ENCODE data around the gene IFNE.

Gene IFNE, protein sequence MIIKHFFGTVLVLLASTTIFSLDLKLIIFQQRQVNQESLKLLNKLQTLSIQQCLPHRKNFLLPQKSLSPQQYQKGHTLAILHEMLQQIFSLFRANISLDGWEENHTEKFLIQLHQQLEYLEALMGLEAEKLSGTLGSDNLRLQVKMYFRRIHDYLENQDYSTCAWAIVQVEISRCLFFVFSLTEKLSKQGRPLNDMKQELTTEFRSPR

DNA sequence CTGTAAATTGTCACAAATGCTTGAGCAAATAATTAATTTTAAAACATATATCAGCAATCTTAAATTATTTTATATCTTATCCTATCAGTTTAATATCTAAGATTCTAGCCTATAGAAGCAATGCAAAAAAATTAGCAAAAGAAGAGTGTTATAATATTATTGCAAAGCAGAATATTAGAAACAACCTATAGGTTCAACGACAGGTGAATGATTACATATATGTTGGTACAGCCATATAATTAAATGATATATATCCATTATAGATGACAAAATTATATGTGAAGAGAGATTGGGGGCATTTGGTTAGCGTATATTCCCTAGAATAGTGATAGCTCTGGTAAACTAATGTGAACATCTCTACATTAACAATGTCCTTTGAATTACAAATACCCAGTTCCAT lies at the start of gene IFNE:
Gene IFNE, minus strand, starts transcription at position 101 of the 400 bp plus-strand sequence. CDS start 619 bp downstream, outside the sequence.
- no peak for DNase-seq

DNA sequence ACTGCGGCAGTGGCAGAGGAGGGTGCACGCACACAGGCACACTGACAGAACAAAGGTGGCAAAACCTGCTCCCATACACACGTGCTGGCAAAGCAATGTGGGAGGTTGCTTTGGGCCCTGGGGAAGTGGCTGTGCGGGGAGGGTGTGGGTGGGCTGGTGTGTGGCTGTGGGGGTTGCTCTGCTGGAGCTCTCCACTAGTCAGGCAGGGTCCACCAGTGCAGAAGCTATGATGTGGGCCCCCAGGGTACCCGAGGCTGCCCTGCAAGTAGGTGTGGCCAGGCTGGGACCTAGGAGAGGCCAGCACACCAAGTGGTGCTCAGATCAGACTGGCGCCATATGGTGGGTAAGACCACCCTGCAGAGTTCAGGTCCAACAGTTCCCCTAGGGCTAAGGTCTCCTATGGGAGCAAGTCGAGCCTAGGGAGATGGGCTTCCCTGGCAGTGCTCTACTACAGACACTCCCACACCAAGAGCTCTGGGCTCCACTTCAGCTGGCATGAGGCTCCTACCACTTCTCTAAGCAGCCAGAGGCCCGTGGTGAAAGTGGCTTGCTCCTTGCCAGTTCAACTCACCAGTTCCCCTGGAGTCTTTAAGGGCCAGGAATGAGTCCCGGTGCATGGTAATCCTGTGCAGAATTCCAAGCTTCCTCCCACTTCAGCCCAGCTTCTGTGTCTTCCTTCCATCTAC lies 46.2 kb upstream of the IFNE start:
- DNase-seq: no peak

DNA sequence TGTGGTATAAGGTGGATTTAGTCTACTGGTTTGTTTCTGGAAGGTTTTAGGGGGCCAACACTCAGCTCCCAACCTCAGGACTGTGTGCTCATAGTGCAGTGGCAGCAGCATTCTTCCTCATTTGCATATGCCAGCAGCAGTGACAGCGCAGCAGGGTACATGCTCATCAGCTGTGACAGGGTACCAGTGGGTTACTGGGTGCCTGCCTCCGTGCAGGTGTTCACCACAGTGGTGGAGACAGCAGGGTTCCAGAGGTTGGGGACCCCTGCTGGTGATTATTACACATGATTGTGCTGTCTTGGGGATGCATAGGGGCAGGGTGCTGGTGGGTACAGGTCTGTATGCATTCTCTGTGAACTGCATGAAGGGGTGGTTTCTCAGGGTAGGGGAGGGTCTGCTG lies 45.5 kb upstream of the IFNE start:
- no peak for DNase-seq

DNA sequence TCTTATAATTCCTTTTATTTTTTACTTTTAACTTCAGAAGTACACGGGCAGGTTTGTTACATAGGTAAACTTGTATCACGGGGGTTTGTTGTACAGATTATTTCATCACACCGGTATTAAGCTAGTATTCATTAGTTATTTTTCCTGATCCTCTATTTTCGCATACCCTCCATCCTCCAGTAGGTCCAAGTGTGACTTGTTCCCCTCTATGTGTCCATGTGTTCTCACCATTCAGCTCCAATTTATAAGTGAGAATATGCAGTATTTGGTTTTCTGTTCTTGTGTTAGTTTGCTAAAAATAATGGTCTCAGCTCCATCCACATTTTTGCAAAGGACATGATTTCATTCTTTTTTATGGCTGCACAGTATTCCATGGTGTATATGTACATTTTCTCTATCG lies 43.1 kb upstream of the IFNE start:
- no peak for DNase-seq

DNA sequence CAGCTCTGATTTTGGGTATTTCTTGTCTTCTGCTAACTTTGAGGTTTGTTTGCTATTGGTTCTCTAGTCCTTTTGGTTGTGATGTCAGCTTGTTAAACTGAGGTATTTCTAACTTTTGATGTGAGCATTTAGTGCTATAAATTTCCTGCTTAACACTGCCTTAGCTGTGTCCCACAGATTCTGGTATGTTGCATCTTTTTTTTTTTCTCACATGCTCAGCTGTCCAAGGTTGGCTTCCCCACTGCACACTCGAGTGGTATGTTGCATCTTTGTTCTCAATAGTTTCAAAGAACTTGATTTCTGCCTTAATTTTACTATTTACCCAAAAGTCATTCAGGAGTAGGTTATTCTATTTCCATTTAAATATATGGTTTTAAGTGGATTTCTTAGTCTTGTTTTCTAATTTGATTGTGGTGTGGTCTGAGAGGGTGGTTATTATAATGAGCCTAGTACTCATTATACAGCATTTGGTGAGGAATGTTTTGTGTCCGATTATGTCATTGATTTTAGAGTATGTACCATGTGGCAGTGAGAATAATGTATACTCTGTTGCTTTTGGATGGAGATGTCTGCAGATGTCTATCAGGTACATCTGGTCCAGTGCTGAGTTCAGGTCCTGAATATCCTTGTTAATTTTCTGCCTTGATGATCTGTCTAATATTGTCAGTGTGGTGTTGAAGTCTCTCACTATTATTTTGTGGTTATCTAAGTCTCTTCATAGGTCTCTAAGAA lies 42.2 kb upstream of the IFNE start:
- DNase-seq: no peak

DNA sequence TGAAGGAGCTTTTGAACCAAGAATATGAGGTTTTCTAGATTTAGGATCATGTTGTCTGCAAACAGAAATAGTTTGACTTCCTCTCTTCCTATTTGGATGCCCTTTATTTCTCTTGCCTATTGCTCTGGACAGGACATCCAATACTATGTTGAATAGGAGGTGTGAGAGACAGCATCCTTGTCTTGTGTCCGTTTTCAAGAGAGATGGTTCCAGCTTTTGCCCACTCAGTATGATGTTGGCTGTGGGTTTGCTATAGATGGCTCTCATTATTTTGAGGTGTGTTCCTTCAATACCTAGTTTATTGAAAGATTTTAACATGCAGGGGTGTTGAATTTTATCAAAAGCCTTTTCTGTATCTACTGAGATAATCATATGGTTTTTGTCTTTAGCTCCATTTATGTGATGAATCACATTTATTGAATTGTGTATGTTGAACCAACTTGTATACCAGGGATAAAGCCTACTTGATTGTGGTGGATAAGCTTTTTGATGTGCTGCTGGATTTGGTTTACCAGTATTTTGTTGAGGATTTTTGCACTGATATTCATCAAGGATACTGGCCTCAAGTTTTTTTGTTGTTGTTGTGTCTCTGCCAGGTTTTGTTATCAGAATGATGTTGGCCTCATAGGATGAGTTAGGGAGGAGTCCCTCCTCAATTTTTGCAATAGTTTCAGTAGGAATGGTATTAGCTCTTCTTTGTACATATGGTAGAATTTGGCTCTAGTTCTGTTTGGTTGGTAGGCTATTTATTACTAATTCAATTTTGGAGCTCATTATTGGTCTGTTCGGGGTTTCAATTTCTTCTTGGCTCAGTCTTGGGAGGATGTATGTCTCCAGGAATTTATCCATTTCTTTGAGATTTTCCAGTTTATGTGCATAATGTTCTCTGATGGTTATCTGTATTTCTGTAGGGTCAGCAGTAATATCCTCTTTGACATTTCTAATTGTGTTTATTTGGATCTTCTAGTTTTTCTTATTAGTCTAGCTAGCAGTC lies 41.2 kb upstream of the IFNE start:
- DNase-seq: no peak

DNA sequence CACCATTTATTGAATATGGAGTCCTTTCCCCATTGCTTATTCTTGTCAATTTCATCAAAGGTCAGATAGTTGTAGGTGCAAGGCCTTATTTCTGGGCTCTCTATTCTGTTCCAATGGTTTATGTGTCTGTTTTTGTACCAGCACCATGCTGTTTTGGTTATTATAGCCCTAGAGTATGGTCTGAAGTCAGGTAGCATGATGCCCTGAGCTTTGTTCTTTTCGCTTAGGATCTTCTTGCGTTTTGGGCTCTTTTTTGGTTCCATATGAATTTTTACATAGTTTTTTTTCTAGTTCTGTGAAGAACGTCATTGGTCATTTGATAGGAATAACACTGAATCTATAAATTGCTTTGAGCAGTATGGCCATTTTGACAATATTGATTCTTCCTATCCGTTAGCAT lies 40.2 kb upstream of the IFNE start:
- no peak for DNase-seq

DNA sequence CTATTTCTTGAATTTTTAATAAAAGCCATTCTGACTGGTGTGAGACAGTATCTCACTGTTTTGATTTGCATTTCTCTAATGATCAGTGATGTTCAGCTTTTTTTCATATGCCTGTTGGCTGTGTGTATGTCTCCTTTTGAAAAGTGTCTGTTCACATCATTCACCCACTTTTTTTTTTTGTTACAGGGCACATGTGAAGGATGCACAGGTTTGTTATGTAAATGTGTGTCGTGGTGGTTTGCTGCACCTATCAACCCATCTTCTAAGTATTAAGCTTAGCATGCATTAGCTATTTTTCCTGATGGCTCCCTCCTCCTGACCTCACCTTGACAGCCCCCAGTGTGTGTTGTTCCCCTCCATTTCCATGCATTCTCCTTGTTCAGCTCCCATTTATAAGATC lies 39.3 kb upstream of the IFNE start:
- DNase-seq: no peak

DNA sequence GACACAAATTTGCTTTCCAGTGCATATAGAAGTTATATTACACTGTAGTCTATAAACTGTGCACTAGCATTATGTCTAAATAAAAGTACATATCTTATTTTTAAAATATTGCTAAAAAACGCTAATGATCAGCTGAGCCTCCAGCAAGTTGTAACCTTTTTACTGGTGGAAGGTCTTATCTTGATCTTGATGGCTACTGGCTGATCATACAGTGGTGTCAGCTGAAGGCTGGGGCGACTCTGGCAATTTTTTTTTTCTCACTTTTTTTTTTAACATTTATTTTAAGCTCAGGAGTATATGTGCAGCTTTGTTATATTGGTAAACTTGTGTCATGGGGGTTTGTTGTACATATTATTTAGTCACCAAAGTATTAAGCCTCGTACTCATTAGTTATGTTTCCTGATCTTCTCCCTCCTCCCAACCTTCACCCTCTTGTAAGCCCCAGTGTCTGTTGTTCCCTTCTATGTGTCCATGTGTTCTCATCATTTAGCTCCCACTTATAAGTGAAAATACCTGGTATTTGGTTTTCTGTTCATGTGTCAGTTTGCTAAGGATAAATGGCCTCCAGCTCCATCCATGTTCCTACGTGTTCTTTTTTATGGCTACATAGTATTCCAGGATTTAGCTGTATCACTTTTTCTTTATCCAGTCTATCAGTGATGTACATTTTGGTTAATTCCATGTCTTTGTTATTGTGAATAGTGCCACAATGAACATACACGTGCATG lies 38.6 kb upstream of the IFNE start:
- DNase-seq: no peak

DNA sequence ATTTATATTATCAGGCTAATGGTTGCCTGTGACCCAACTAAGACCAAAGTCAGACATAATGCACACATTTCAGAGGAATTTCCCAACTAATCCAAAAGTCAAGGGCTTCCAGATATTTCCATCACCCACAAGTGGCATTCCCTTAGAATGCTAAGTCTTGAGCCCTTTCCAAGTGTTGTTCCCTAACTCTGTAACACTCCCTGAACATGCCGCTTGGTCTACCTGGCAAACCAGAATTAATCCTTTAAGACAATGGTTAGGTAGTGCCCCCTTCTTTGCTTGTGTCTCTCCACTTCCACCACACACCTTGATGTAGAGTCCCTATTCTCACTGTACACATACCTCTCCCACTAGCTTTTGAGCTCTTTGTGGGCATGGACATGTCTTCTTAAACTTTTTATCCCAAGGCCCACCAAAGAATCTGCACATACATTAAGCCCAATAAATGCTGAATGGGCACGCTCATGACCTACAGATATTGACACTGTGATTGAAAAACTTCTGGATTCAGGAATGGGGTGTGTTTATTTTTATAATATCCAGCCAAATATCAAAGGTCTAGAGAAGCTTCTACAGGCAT lies 37.8 kb upstream of the IFNE start:
- DNase-seq: no peak

DNA sequence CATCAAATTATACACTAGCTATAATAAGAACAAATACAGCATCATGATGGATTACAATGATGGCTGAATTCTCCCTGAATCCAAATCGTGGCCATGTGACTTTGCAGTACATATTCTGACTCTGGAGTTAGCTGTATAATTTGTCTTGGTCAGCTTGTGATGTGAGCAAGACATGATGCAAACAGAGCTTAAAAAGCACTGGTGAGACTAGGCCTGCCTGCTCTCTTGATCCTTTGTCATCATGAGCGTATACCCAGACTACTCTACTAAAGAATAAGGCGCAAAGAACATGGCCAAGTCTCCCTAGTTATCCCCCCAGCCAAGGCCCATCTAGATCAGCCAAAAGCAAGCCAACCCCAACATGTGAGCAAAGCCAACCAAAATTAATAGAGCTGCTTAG lies 34.7 kb upstream of the IFNE start:
- no peak for DNase-seq

DNA sequence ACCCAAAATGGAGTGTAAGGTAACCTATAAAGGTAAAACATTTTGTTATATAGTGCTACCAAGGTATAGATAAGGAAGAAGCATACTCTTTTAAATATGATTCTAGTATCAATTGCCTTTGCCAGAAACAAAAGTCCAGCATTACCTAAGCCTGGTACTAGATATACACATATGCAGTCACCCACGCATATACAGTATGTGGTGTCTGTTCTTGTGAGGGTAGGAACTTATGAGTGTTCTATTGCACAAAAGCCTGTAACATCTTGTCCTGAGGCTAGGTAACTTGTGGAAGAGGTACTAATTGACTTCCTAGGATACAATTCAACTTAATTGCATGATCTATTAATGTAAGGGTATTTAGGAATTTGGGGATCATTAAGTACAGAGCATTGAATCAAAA lies 31.3 kb upstream of the IFNE start:
- no peak for DNase-seq

DNA sequence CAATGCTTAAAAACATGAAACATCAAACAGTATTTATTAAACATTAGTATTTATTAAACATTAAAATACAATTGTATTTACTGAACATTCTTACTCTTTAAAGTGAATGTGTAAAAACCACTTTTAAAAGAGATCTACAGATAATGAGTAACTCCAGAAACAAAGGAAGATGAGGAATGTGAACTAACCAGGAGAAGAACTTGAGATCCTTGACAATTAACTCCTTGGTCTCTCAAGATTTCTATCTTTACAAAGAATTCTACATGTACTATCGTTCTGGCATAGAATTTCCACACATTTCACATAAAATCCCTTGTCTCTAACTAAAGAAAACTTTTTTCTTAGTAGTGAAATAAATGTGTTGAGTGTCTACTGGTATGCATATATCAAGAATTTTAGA lies 28.7 kb upstream of the IFNE start:
- no peak for DNase-seq

DNA sequence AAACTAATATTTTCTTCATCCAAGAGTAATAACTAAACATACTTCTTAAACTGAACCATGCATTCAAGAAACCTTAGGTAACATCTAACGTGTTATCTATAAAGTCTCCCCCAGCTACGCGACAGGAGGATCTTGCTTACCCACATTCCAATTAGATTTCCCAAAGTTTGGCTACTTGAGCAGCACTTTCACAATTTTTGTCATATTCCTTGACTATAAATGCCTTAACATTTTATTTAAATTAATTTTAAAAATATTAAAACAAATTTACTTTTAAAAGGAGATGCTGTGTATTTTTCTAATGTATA lies 25.3 kb upstream of the IFNE start:
- no peak for DNase-seq

DNA sequence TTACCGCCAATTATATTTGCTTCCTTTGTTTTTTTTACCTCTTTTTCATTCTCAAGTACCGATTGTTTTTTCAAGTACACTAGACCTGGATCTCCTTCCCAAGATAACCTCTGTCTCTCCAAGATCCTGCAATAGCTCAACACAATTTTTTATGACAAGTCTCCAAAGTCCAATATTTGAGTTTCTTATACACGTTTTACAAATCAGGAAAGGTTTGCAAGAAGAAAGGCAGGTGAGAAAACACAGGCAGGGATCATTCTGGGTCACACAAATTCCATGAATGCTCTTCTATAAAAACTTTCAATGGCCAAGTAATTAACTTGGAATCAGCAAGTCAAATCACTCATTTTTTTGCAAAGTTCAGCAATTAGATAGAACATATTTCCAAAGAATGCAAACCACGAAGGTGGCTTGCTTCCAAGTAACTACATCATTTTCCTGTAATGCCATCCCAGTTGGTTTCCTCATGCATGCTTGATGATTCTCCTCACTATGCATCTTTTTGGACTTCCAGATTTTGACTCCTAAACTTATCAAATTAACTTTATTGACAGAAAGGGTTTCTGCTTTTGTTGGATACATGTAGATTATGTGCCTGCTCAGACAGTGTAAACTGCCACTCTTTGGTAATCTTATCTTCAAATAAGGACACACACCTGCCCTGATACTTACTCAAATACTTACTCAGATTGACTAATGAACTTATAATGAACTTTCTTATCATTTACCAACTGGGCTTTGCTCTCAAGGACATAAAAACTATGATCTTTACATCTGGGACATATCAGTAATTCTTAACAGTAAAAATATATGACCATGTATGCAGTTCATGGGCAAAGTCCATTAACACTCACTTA lies 24.7 kb upstream of the IFNE start:
- DNase-seq: no peak

DNA sequence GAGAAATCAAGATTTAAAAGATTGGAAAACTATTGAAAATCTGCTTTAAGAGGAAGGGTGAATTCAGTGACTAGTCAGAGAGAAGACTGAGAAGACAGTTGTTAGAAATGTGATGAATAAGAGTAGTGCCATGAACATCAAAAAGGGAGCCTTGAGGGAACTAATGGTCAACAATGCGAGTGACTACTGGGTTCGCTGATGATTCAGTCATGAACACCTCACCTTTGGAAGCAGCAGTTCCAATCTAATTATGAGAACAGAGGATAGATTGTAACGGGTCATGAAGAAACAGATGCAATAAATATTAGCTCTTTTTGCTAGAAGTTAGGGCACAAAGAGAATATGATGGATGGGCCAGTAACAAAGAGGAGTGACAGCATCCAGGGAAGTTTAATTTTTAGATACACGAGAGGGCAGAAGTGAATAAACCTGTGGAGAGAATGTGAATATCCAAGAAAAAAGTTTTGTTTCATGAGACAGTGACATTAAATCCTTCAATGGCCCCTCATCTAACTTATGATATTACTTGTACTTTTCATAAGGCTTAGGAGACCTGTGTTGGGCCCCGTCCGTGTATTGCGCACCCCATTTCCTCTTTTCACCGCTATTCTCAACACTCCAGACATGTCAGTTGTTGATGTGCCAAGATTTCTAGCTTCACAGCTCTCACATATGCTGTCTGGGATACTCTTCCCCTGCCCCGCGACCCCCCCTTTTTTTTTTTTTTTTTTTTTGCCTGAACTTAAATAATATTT lies 23.5 kb upstream of the IFNE start:
- no peak for DNase-seq

DNA sequence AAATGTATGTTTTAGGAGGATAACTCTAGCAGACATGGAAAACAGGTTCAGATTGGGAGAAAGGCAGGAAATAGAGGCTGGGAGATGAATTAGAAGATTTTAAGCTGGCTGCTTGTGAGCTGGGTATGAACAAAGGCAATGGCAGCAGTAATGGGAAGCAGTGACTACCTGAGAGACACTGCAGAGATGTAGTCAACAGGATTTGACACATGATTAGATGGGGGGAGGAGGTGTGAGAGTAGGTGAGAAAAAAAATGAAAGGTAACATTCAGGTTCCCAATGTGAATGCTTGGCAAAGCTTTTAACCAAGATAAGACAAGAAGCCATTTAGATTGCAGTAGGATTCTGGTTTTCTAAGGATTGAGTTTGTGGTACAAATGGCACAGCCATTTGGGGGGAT lies 22.8 kb upstream of the IFNE start:
- no peak for DNase-seq

DNA sequence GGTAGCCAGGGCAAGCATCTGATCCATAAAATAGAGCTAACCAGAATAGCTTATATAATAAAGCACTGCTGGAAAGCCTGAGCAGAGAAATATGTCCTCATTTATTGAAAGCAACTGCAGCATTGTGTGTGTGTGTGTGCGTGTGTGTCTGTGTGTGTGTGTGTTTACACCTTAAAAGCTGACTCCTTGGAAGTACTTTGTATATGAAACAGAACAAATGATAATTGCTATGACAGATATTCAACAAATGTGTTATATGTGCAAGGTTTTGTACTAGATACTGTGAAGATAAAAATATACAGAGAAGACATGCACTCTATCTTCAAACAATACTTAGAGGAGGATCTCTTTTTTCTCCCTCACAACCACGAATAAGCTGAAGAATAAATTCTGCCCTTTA lies 22.0 kb upstream of the IFNE start:
- DNase-seq: no peak

DNA sequence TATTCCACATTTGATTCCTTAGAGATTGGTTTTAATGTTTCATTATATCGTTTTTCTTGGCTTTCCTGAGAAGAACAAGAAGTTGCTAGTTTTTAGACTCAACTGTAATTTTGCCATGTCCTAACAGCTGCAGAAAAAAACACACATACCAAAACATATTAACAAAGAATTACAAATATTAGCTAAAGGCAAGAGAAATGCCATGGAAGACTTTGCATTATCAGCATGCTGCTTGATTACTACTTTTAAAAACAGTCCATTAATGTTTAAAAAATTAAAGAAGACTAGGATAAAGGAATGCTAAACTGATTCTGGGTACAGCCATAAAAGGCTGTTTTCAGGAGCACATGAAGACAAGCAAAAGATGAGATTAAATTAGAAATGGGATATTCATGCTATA lies 20.5 kb upstream of the IFNE start:
- DNase-seq: no peak

DNA sequence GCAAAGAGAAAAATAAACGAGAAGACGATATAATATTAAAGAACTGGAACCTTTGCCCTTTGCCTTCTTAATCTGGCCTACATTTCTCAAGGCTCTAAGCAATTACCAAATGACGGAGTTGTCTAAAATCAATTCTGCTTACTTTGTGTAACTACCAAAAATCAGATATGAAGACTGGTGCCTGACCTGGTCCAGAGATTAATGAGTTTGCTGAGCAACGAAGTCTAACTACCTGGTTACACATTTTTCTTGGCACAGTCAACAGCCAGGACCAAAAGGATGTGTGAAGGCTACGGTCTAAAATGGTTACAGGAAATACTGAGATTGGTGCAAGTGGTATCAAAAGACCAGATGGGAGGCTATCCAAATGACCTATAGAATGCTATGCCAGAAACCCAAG lies 17.8 kb upstream of the IFNE start:
- no peak for DNase-seq

DNA sequence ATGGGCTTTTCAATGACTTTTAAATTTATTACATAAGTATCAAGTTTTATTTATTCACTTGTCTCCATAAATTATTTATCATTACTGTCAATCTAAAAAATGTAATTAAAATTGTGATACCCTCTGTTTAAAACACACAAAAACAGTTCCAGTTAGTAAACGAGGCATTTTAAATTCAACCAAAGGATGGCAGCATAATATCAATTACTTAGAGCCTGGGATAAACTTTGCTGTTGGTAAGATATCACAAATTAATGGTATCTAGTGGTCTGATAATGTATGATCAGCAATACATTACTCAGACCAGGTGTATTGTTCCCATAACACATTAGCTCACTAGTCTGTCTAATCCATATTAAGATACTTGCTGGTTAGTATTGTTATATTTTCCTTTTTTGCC lies 9.6 kb upstream of the IFNE start:
- DNase-seq: no peak

All from NCI-H1092 (cell line).